Lower leg skin (tissue), 3 donors: Measurements from ENCODE around the gene UPF1.

Experiments used
- CTCF ChIP-seq, 3 donors: fragments of 450-650 bp; IDR thresholded peaks; one replicate each; pipeline ENCODE4 v1.5.1; 2016; ENCODE audit warnings: antibody characterized with exemption in 3 of 3, mild to moderate bottlenecking in 3 of 3, moderate library complexity in 2 of 3
- POLR2A ChIP-seq, 2 donors: fragments of 450-650 bp; IDR thresholded peaks; one replicate each; pipeline ENCODE4 v1.6.1; 2016 to 2017; ENCODE audit warnings: antibody characterized with exemption in 2 of 2, mild to moderate bottlenecking in 1 of 2, moderate library complexity in 1 of 2

- no peak for TF ChIP-seq CTCF (IDR thresholded peaks at IDR 0.05)
- no peak for TF ChIP-seq POLR2A (IDR thresholded peaks at IDR 0.05)
These were observed 38.4 kb upstream of the UPF1 start for GRCh38 chr19:18793144-18794028.
